NK-92 (cell line): ENCODE measurements around the gene POU3F3.

Source experiments
- DNase-seq: peaks from one replicate; lab custom pipeline; 2025; ENCODE audit not compliant: unreplicated experiment; lab: John Stamatoyannopoulos, UW

Gene POU3F3

GRCh38 chr2:104846786-104847585 lies 6.9 kb upstream of the POU3F3 start:
- DNase-seq = no peak

DNA sequence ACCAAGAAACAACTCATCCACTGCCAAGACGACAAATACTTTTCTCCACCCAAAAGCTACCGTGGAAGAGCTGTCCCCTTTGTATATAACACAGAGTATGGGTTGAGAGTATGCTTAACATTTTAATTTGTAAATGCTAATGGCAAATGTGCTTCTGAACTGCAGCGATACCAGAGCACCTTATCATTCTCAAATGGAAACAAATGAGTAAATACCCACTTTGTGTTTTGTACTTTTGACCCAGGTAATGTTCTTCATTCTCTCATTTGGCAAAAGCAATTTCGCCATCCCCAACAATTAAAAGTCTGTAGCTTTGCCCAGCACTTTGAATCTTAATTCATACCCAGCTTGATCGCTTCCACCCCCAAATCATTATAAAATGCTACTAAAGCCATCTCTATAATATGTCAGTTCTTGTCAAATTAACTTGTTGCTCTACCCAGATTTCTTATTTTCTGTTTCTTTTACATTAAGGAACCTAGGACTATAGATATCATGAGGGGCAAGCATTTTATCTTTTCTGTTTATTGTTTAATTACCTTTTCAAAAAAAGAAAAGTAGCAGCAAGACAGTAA lies 6.2 kb upstream of the POU3F3 start:
- no peak for DNase-seq

DNA sequence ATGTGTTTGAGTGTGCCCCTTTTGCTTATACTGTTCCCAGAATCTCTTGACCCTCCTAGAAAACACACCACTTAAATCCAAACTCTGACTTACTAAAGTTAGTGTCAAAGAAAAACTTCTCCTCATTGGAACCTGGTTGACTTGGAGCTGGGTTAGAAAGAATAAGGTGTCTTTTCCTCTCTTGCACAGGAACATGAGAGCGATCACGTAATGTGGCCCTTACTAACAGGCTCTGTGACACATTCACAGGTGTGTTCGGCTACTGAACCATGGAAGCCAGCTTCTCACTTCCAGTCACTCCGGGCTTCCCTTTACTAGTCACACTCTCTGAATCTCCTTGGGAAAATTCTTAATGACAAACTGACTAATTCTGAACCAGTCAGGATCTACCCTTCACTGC lies 5.4 kb upstream of the POU3F3 start:
- no peak for DNase-seq

- no peak for DNase-seq
Observed at GRCh38 chr2:104849101-104849500, 4.8 kb upstream of the POU3F3 start.

GRCh38 chr2:104849618-104850141 lies 4.2 kb upstream of the POU3F3 start:
- no peak for DNase-seq

DNA sequence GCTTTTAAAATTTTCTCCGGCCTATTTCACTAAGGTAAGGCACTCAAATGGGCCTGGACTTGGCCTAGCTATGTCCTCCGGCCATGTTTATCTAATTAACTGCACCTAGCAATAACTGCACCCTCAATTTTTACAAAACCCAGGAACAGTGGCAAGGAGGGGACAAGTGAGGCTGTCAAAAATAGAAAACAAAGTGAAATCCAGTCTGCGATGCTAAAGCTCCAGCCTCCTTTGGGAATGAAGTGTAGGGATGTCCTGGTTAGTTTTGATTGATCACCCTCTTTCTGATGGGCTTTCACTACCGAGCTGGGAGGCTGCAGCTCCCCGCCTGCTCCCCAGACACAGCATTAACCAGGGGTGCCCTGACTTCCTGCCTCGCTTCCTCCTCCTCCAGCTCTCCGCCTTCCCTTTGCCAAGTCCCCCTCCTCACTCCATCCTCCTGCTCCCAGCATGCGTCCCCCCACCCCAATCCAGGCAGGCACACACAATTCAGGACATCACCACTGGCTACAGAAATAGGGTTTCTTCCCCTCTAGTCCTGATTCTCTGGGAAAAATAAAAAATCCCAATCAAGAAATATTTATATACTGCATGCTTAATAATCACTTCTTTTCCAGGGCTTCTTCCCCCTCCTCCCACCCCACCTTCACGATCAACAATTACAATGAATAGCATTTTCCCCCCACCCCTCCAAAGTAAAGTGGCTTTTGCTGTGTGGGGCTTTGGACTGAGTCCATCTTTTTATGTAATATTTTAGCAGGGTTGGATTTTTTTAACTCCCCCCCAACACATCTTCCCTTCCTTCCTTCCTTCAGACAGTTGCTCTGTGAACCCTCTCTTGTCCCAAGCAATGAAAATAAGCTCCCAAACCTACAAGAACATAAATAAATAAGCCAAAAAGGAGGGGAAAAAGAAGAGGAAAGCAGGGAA lies 3.3 kb upstream of the POU3F3 start:
- DNase-seq = no peak

DNA sequence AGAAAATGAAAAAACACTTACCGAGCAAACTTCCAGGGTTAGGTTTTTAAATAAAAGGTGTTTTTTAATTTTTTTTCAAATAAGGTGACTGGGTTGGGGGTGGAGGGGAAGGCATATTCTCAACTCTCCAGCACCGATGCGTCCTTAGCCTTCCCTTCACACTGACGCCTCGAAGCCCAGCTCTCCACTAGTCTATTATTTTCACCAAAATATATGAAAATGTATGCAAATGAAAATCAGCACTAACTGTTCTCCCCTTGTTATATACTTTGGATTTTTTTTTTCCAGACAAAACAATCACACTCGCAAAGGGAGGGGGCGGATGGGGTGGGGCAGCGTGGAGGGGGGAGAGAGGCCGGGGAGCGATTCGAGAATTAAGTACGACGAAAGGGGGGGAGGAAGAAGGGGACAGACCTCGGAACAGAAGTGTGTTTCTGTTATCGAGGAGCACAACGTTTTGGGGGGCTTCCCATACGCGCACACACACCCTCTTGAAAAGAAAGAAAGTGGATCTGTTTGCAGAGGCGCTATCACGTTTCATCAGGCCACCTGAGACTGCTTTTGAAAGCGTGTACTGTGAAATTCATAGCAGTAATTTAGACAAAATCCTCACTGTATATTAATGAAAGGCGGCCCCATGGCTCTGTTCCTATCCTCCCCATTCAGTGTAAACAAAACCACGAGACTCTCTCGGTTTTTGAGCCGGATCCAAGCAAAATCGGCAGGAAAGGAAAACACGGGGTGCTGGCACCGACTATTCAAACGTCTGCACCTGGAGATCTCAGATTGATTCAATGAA lies 2.4 kb upstream of the POU3F3 start:
- DNase-seq = no peak

- DNase-seq = no peak
Observed at GRCh38 chr2:104852090-104852666, 1.7 kb upstream of the POU3F3 start.

DNA sequence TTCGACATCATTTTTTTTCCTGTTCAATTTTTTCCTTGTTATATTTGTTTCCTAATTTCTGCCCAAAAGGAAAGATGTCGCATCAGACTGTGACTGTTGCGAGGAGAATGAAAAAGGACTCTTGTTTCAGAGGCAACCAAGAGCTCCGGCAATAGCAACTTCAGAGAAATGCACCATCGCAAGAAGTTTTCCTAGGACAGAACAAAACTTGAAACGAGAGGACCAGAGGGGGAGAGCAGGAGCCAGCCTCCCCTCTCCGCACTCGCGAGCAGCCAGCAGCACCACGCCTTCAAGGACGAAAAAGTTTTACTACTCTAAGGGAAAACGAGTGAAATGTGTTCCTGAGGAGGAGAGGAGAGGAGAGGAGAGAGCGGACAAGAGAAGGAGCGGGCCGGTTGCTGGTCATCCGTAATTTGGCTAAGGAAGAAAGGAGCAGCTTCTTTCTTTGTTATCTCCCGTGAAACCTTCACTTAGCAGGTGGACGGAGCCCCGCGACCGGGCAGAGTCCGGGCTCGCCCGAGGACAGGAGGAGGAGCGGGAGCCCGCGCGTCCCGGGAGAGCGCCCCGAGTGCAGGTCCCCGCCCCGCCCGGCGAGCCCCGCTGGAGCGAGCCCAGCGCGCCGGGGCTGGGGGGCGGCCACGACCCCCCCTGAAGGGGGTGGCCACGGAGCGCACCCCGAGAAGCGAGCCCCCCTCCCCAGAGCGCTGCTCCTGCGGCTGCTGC lies 744 bp downstream of the POU3F3 start:
- no peak for DNase-seq

- DNase-seq = no peak
Observed at GRCh38 chr2:104855221-104856085, 1.5 kb downstream of the POU3F3 start.

DNA sequence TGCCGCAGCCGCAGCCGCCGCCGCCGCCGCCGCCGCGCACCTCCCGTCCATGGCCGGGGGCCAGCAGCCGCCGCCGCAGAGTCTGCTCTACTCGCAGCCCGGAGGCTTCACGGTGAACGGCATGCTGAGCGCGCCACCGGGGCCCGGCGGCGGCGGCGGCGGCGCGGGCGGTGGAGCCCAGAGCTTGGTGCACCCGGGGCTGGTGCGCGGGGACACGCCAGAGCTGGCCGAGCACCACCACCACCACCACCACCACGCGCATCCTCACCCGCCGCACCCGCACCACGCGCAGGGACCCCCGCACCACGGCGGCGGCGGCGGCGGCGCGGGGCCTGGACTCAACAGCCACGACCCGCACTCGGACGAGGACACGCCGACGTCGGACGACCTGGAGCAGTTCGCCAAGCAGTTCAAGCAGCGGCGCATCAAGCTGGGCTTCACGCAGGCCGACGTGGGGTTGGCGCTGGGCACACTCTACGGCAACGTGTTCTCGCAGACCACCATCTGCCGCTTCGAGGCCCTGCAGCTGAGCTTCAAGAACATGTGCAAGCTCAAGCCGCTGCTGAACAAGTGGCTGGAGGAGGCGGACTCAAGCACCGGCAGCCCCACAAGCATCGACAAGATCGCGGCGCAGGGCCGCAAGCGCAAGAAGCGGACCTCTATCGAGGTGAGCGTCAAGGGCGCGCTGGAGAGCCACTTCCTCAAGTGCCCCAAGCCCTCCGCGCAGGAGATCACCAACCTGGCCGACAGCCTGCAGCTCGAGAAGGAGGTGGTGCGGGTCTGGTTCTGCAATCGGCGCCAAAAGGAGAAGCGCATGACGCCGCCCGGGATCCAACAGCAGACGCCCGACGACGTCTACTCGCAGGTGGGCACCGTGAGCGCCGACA lies 2.4 kb downstream of the POU3F3 start:
- DNase-seq = no peak

GRCh38 chr2:104856973-104857261 lies 3.0 kb downstream of the POU3F3 start:
- DNase-seq = no peak

DNA sequence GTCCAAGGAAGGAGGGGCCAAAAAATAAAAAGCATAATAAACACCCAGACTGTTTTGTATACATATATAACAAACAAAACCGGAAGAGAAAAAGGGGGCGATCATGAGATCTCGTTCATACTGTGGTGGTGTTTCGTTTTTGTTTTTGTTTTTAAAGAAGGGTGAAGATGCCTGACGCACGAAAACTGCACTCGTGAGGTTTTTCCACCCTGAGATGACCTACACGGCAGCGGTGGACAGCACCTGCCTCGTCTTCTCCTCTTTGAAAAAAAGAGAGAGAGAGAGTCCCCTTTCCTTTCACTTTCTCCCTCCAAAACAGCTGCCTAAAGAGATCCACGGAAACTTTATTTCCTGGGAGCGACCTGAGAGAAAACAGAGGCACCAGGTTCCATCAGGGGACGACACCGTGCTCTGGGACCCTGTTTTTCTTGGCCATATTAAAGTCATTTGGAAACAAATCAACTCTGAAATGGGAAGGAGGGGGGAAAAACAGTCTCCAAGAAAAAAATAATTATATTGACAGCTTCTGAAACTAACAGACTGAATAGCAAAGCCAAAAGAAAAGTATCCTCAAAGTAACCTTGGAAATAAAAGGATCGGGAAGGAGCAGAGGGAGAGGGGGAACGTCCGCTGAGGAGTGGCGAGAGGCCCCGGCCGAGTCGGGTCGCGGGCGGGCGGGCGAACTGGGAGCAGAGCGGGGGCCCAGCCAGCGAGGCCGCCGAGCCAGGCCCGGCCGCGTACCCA lies 3.5 kb downstream of the POU3F3 start:
- DNase-seq = no peak

- DNase-seq = no peak
Observed at GRCh38 chr2:104858006-104858978, 4.4 kb downstream of the POU3F3 start.

GRCh38 chr2:104859291-104859765 lies 5.4 kb downstream of the POU3F3 start:
- DNase-seq = no peak
